GM19023 (cell line): Measurements from ENCODE around the gene TMEM212.

ENCODE experiments used
- ATAC-seq: cut with Tn5 transposase; IDR thresholded peaks from one replicate; pipeline ENCODE4 v1.9.1; 2021; ENCODE audit warnings: mild to moderate bottlenecking, moderate library complexity; ENCODE audit not compliant: unreplicated experiment

Gene TMEM212

DNA sequence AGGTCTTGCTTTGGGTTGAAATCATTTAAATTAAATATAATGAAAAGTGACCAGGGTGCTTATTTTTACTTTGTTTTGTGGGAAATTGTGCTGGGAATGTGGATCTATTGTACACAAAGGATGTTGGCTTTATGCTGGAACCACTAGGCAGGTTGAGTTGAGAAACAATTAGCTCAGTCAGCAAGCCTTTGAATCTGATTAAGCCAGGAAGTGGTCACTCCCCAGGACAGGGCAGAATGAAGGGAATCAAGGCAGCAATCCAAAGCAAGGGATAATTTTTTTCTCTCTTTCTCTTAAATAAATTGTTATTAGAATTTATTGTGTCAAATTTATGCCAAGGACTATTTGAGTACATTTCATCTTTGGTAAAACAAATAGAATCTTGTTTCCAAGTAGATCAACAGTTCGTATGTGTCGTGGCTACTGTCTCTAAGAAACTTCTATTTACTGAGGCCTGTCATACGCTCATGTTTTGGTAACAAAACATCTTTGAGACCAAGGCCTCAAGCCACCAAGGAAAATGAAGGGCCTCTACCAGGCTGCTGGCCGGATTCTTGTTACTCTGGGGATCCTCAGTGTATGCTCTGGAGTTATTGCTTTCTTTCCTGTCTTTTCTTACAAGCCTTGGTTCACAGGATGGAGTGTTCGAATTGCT lies at the start of gene TMEM212:
Gene TMEM212, plus strand, starts transcription at position 486 of the 655 bp plus-strand sequence. Its CDS starts 35 bp downstream, at position 521.
- no peak for ATAC-seq

DNA sequence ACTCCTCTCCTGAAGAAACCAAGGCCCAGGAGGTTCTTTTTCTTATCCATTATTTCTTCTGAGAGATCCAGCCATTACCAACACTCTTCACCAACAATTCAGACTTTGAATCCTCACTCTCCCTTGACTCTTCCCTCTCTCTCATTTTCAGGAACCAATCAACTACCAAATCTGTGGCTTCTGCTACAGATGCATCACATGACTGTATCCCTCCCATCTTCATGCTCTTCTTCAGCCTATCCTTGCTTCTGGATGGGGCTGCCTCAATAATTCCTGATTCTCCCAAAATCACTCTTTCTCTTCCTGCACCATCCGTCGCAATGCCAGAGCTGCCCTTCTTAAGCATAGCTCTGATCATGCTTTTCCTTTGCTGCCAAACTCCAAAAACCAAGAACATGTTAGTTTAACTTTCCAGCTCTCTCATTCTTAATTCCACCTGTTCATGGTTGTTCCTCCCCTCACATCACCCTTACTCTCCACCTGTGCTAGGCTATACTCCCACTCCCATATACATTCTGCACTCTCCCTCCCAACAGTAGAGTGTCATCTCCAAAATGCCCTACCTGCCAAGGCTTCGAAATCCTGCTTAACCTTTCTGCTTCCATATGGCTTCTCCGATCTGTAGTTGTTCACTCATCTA lies 46.4 kb upstream of the TMEM212 start:
- no peak for ATAC-seq

DNA sequence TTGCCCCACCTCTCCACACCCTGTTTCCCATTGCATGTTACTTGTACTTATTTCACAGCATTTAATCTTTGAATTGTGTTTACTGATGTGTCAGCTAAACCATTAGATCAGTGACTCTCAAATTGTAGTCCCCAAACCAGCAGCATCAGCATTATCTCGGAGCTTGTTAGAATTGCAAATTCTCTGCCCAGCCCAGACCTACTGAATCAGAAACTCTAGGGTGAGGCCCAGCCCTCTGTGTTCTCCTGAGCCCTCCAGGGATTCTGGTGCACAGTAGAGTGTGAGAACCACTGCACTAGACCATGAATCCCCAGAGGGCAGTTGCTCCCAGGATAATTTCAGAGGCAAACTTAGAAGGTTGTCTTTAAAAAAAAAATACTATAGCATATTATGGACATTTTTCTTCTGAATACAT lies 45.9 kb upstream of the TMEM212 start:
- no peak for ATAC-seq

GRCh38 chr3:171797873-171798272 lies 45.3 kb upstream of the TMEM212 start:
- no peak for ATAC-seq

GRCh38 chr3:171799501-171799900 lies 43.6 kb upstream of the TMEM212 start:
- no peak for ATAC-seq

GRCh38 chr3:171801738-171802589 lies 41.2 kb upstream of the TMEM212 start:
- ATAC-seq: no peak

GRCh38 chr3:171802590-171802956 lies 40.6 kb upstream of the TMEM212 start:
- ATAC-seq: no peak

DNA sequence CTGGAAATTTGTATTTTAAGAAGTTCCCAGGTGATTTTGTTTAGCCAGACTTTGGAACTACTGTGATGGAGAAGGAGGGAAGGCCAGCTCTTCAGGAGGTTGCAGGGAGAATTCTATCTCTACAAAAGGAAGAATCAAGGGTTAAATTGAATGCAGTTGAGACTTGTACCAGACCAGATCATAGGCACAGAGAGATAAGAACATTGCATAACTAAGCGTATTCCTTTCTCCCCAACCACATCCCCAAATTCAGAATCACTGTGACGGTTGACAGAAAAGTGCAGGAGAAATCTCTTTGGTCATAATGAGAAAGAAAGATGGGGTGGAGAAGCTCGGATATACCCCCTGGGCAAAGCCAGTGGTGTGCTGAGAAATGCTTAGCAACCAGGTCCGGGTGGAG lies 40.1 kb upstream of the TMEM212 start:
- no peak for ATAC-seq

- ATAC-seq: no peak
Observed at GRCh38 chr3:171804618-171805389, 38.3 kb upstream of the TMEM212 start.

- no peak for ATAC-seq
Observed at GRCh38 chr3:171805687-171806086, 37.5 kb upstream of the TMEM212 start.

GRCh38 chr3:171806200-171807128 lies 36.7 kb upstream of the TMEM212 start:
- no peak for ATAC-seq

GRCh38 chr3:171807129-171807675 lies 35.9 kb upstream of the TMEM212 start:
- no peak for ATAC-seq

DNA sequence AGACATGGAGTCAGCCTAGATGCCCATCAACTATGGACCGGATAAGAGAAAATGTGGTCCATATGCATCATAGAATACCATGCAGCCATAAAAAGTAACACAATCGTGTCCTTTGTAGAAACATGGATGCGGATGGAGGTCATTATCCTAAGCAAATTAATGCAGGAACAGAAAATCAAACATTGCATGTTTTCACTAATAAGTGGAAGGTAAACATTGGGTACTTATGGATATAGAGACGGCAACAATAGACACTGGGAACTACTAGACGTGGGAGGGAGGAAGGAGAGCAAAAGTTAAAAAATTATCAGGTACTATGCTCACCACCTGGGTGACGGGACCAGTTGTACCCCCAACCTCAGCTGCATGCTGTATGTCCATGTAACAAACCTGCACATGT lies 35.3 kb upstream of the TMEM212 start:
- ATAC-seq: no peak

DNA sequence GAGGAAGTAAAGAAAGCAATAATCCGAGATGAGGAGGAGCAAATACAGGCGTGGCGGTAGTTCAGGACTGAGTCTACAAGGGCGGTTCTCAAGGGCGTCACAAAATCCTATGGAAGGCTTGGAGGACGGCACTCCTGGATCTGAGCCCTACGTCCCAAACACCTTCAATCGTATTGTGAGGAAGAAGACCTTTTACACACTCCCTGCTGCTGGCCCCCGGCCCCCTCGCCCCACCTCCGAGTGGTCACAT lies 33.6 kb upstream of the TMEM212 start:
- peak; percentile 43 for ATAC-seq

GRCh38 chr3:171809861-171810628 lies 33.1 kb upstream of the TMEM212 start, which contains the start of gene PLD1:
Gene PLD1, minus strand, starts transcription at chr3:171810483. Its CDS starts 72,432 bp downstream, at chr3:171738051.
- peak; percentile 65 for ATAC-seq

DNA sequence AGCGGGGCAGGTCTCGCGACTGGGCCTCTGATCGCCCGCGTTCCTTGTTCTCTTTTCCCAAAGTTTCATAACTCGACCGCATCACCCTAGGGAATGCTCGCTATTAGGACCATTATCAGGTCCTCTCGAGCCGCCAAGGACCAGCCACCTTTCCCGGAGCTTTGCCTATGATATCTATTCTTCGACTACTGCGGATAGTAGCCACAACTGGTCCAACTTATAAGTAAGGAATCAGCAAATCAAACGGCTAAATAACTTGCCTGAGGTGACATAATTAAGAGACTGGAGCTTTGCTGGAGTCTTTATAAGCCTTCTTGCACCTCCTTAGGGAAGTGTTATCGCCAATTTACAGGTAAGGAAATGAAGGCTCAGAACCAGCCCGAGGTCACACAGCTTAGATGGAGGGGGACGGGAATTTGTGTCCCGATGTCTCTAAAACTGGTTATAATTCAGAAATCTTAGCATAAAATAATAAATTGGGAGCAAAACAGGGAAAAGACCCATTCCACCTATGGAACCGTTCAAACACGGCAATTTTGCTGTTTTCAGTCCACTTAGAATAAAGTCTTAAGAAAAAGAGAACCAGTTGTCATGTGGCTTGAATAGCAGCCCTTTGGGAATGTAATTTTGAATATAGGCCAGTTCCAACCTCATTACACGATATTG lies 32.4 kb upstream of the TMEM212 start:
- no peak for ATAC-seq

DNA sequence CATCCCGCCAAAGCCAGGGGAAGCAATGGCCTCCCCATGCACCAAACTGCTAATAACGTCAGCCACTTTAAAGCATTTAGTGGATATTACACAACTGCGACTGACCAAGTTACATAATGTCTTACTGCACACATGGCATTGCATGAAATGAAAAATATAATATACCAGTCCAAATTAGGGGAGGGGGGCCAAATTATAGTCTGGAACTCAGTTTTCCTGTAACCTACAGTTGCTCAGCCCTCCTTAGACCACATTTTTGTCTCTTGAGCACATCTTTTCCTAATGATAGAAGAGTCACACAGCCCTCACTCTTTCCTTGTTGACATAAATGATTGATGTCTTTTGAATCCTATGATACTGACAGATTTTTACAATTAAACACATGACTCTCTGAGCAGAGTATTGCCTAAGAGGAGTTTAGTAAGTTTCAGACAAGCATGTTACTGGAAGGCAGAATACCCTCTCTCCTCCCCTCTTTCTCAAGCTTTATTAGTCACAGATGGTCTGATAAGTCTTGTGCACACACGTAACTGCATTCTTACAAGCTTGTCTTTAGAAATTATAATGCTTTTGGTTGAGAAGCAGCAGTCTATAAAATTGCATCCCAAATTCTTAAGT lies 31.7 kb upstream of the TMEM212 start:
- no peak for ATAC-seq

DNA sequence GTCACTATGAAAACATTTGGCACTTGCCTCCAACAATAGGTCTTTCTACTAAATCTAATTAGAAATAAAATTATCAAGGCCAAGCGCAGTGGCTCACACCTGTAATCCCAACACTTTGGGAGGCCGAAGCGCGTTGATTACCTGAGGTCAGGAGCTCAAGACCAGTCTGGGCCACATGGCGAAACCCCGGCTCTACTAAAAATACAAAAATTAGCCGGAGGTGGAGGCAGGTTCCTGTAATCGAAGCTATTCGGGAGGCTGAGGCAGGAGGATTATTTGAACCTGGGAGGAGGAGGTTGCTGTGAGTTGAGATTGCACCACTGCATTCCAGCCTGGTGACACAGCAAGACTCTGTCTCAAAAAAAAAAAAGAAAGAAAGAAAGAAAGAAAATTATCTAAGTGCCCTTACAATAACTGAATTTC lies 31.2 kb upstream of the TMEM212 start:
- ATAC-seq: no peak
